Heart left ventricle (tissue), 16 donors: Measurements from ENCODE around the gene LAD1. TPM values are rescaled to one million over a fixed set of nuclear protein-coding genes. Genes with fewer than 3 reads are reported as not detected.

Experiments
- ATAC-seq, 4 donors: fragments of 200-7000 bp; cut with Tn5 transposase; one replicate each; pipeline ENCODE4 v1.9.1; 2020 to 2022; ENCODE audit warnings: moderate library complexity in 4 of 4, mild to moderate bottlenecking in 3 of 4, moderate number of reproducible peaks in 1 of 4
- DNase-seq, 5 donors: peaks; one replicate each; pipeline ENCODE4 v3.0.0-alpha.2; 2020
- H3K27ac ChIP-seq, 12 donors: fragments of 200-600 bp; sonication (generic) in 4 of 12; one replicate each; pipeline versions ENCODE4 v1.5.0 to v1.8.0; 2016 to 2022; ENCODE audit warnings: mild to moderate bottlenecking in 2 of 12
- H3K27me3 ChIP-seq, 9 donors: fragments of 200-600 bp; sonication (generic) in 2 of 9; one replicate each; pipeline versions ENCODE4 v1.5.1 to v1.8.0; 2016 to 2022; ENCODE audit warnings: mild to moderate bottlenecking in 3 of 9
- H3K36me3 ChIP-seq, 9 donors: fragments of 200-600 bp; sonication (generic) in 2 of 9; one replicate each; pipeline versions ENCODE4 v1.5.0 to v1.8.0; 2018 to 2022; ENCODE audit warnings: mild to moderate bottlenecking in 2 of 9
- H3K4me1 ChIP-seq, 12 donors: fragments of 200-600 bp; sonication (generic) in 4 of 12; one replicate each; pipeline versions ENCODE4 v1.5.0 to v1.8.0; 2016 to 2022; ENCODE audit warnings: mild to moderate bottlenecking in 3 of 12
- H3K4me3 ChIP-seq, 12 donors: fragments of 200-600 bp; sonication (generic) in 4 of 12; one replicate each; pipeline versions ENCODE4 v1.5.0 to v1.8.0; 2017 to 2022; ENCODE audit warnings: mild to moderate bottlenecking in 9 of 12, moderate library complexity in 4 of 12
- H3K9me3 ChIP-seq, 12 donors: fragments of 200-600 bp; sonication (generic) in 4 of 12; one replicate each; pipeline versions ENCODE4 v1.5.0 to v1.8.0; 2016 to 2022; ENCODE audit warnings: mild to moderate bottlenecking in 1 of 12
- POLR2A ChIP-seq, 2 donors: fragments of 450-650 bp; IDR thresholded peaks; one replicate each; pipeline ENCODE4 v1.6.1; 2017; ENCODE audit warnings: antibody characterized with exemption in 2 of 2, mild to moderate bottlenecking in 2 of 2, moderate library complexity in 2 of 2
- WGBS, 4 donors: extraction: QIAGEN DNeasy Blood & Tissue Kit in 2 of 4; methylation state at CpG; one replicate each; pipeline versions ENCODE4 v1.1.5 to v1.1.7; 2013 to 2018; 5-methylcytosine and 5-hydroxymethylcytosine counted together
- intact Hi-C, 10 donors: fragments of 100-400 bp; cut with DNase I; formaldehyde crosslinking; loops; one replicate each; pipeline versions ENCODE4 v1.11.1 to v1.14.2; 2022
- polyA plus RNA-seq, 2 donors: library from polyadenylated mRNA; stranded (reverse); fragments of 200-250 nt; gene quantifications; one replicate each; pipeline ENCODE4 v1.2.3, GENCODE V29; 2013
- total RNA-seq, 9 donors: library from RNA; depleted of rRNA in 2 of 9; stranded (reverse); fragments of >200 nt in 2 of 9; fragmentation: NEBNext Ultra II Directional in 3 of 9; extraction: Animal tissue kit (Norgen Biotek cat#: 25700) in 3 of 9; gene quantifications; one replicate each; pipeline versions ENCODE4 v1.1.0 to v1.2.4, GENCODE V29; 2016 to 2023
- TF ChIP-seq, protein P1 (sequence below), 12 donors: fragments of 200-600 bp; sonication (generic) in 4 of 12; IDR thresholded peaks; one replicate each; pipeline versions ENCODE4 v1.5.0 to v1.8.0; 2018 to 2022; ENCODE audit warnings: antibody characterized with exemption in 12 of 12, mild to moderate bottlenecking in 5 of 12
- donor health status: ischemic (EF 13 %, LVEDD 7.1; RV severe dilation, severe dysfunction).
- donor health status: healthy with polysubstance abuse.
- donor health status: DM: no; HTN: yes; CAD: no.
- donor health status: DM: no; HTN: no; CAD: no.
- donor health status: ischemic (EF 25% LVEDD 6.9; RV normal size, moderate dysfunction).
- donor health status: ischemic (EF 25% LVEDD 5.7; RV mildly dilated, moderate dysfunction).
- donor health status: healthy.
- donor health status: DM: yes; HTN: yes; CAD: no.
- donor health status: ischemic (EF 35%, LVEDD 5.7; RV mildly dilated, moderate dysfunction).
- donor health status: nonischemic (EF 11% LVEDD 7.7; RV severe dilation, severe dysfunction).
- donor health status: DM: yes; HTN: yes; CAD: no.
- donor health status: PGD.
- donor health status: ischemic (EF 29% LVEDD 5.4; RV normal size, mild dysfunction).
- donor health status: nonischemic (EF 23%, LVEDD 6.1; RV moderate dilation, normal function).

The LAD1 gene
- total and polyA plus RNA-seq, 11 donors, result 2.0 to 99.2 (median 6.9) TPM

DNA sequence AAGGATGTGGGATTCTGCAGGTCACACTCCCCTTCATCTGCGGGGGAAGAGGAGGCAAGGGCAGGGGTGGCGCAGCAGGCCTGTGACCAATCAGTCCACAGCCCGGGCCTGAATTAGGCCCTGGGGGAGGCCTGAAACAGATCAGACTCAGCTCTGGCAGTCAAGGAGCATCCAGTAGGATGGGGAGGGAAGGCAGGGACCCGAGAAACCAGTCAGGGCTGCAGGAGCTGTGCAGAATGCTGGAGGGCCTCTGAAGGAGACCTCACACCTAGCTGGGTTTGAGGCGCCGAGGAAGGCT, 34.4 kb downstream of the LAD1 start:
- Histone ChIP-seq H3K36me3 (peaks cover 0 to 99% (median 71%) of the 10 kb centered on the region in 9 donors), H3K9me3 (no peaks in the 10 kb centered on the region), H3K4me3 (no peak overlapping the region), H3K4me1 (peaks cover 0 to 36% (median 16%) of the 10 kb centered on the region in 12 donors), H3K27me3 (no peaks in the 10 kb centered on the region), H3K27ac (peak overlapping the region in 4 of 12 donors; percentile 11 to 48 (median 38))
- intact Hi-C loops, result loop anchor here in 3 of 10 donors (5.0 kb wide), 1 partner anchor 112 kb away; no protein-coding TSS in a partner anchor
- peak in 2 of 5 donors; percentile 21 to 29 for DNase-seq
- ATAC-seq, result no peak
- WGBS, 4 donors, result 68 to 77% (median 71%) methylated on average over 6 of the region's 6 CpGs
- no peak for TF ChIP-seq POLR2A (IDR thresholded peaks at IDR 0.05)
- TF ChIP-seq, protein P1, sequence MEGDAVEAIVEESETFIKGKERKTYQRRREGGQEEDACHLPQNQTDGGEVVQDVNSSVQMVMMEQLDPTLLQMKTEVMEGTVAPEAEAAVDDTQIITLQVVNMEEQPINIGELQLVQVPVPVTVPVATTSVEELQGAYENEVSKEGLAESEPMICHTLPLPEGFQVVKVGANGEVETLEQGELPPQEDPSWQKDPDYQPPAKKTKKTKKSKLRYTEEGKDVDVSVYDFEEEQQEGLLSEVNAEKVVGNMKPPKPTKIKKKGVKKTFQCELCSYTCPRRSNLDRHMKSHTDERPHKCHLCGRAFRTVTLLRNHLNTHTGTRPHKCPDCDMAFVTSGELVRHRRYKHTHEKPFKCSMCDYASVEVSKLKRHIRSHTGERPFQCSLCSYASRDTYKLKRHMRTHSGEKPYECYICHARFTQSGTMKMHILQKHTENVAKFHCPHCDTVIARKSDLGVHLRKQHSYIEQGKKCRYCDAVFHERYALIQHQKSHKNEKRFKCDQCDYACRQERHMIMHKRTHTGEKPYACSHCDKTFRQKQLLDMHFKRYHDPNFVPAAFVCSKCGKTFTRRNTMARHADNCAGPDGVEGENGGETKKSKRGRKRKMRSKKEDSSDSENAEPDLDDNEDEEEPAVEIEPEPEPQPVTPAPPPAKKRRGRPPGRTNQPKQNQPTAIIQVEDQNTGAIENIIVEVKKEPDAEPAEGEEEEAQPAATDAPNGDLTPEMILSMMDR (IDR thresholded peaks at IDR 0.05), result no peak

DNA sequence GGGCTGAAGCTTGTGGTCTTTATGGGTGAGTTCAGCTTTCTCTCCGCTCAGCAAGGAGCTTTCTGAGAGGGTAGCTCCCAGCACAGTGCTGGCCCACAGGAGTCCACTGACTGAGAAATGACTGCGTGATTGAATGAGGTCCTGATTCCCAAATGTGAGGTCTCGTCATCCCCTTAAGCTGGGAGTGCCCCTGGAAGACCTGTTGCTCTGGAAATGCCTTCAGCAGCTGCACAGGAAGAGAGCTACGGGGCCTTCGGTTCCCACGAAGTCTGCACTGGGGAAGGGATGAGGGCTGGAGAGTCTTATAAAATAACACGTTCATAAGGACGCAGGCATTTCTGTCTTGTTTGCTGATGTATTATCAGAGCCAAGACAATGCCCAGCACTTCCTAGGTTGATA, 35.7 kb downstream of the LAD1 start:
- Histone ChIP-seq H3K4me1 (peaks cover 0 to 23% (median 5%) of the 10 kb centered on the region in 12 donors), H3K36me3 (peaks cover 0 to 99% (median 68%) of the 10 kb centered on the region in 9 donors), H3K27me3 (no peaks in the 10 kb centered on the region), H3K27ac (peak overlapping the region in 4 of 12 donors; percentile 30 to 48 (median 36)), H3K9me3 (no peaks in the 10 kb centered on the region), H3K4me3 (no peak overlapping the region)
- peak in 3 of 5 donors; percentile 5 to 22 (median 7) for DNase-seq
- no peak for ATAC-seq
- intact Hi-C loops, result loop anchor here in 4 of 10 donors (2.0 to 5.0 kb wide), 2 partner anchors 109 to 111 kb away; no protein-coding TSS in a partner anchor
- TF ChIP-seq, protein P1 (IDR thresholded peaks at IDR 0.05), result no peak
- no peak for TF ChIP-seq POLR2A (IDR thresholded peaks at IDR 0.05)
- 37 to 49% (median 40%) methylated on average over 8 of the region's 8 CpGs for WGBS, 4 donors

DNA sequence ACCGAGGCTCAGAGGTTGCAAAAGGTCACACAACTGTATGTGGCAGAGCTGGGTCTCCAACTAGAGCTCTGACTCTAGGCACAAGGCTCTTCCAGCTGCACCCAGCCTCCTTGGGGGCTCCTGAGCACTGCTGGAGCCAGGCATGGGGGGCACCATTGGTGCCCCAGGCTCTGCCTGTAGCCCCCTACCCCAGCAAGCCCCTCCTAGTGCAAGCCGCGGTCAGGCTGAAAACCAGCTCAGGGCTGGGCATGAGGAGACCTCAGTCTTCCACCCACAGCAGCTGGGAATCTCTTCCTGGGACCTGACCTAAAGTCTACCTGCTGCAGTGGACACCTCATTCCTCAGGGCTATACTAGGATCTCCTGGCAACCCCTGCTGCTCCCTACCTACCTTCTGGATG, 36.2 kb downstream of the LAD1 start:
- no peaks in the 10 kb centered on the region for H3K27me3 ChIP-seq
- H3K27ac ChIP-seq, result peak overlapping the region in 7 of 12 donors; percentile 8 to 48 (median 30)
- TF ChIP-seq POLR2A (IDR thresholded peaks at IDR 0.05), result no peak
- TF ChIP-seq, protein P1 (IDR thresholded peaks at IDR 0.05), result no peak
- DNase-seq, result peak in 2 of 5 donors; percentile 19 to 47
- no peaks in the 10 kb centered on the region for H3K9me3 ChIP-seq
- intact Hi-C loops, result loop anchor here in 5 of 10 donors (1.0 to 5.0 kb wide), 3 partner anchors 107 to 111 kb away; no protein-coding TSS in a partner anchor
- H3K4me3 ChIP-seq, result no peak overlapping the region
- ATAC-seq, result no peak
- peaks cover 0 to 93% (median 64%) of the 10 kb centered on the region in 9 donors for H3K36me3 ChIP-seq
- WGBS, 4 donors, result 79 to 91% (median 87%) methylated on average over 3 of the region's 3 CpGs
- H3K4me1 ChIP-seq, result peaks cover 0 to 23% (median 3%) of the 10 kb centered on the region in 12 donors

DNA sequence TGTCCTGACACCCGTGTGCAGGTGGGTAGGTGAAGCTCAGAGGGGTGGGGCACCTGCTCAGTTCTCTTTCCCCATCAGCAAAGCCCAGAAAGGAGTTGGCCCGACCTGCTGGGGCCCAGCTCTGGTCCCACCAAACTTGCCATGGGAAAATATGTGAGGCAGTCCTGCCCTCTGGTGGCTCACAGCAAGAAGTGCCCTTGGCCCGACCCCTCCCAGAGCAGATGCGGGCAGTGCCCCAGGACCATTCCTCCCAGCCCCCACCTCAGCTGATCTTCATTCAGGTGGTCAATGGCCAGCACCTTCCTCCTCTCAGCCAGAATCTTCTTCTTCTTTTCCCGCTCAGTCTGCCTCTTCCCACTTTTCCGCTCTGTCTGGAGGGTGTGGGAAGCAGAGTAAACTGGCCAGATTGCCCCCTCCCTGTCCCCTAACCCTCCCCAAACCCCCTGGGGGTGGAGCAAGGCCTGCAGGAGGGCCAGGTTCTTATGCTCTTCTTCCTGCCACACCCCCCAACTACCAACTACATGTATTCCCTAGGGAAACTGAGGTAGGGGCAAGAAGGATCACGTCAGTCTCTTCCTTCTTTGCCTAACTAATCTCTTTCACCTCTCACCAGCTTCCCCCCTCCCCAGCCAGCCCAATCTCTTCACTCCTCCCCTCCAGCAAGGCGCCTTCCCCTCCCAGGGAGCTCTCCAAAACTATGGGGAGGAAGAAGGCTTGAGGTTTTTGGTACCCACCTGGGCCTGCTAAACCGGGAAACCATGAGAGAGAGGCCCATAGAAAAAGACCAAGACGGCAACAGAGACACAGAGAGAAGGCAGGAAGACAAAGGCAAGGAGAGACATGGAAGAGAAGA, 37.2 kb downstream of the LAD1 start:
- peak in 2 of 4 donors; percentile 2 to 10 for ATAC-seq
- intact Hi-C loops, result loop anchor here (1.0 to 5.0 kb wide), 5 partner anchors 106 to 110 kb away; no protein-coding TSS in a partner anchor
- Histone ChIP-seq H3K27ac (peak overlapping the region in 5 of 12 donors; percentile 30 to 58 (median 48)), H3K4me1 (peaks cover 0 to 21% (median 3%) of the 10 kb centered on the region in 12 donors), H3K27me3 (no peaks in the 10 kb centered on the region), H3K4me3 (no peak overlapping the region), H3K9me3 (no peaks in the 10 kb centered on the region), H3K36me3 (peaks cover 0 to 83% (median 54%) of the 10 kb centered on the region in 9 donors)
- TF ChIP-seq, protein P1 (IDR thresholded peaks at IDR 0.05), result peak; percentile 56 to 77 (median 71)
- peak in 1 of 2 donors; percentile 30 for TF ChIP-seq POLR2A (IDR thresholded peaks at IDR 0.05)
- 42 to 45% (median 43%) methylated on average over 10 of the region's 10 CpGs for WGBS, 4 donors
- DNase-seq, result peak in 3 of 5 donors; percentile 51 to 57 (median 56)
